Body of pancreas (tissue), 4 donors: Measurements from ENCODE around the gene PPP1R17.

Source experiments
- CTCF ChIP-seq, 7 experiments: fragments of 450-650 bp in 4 of 7; fragments of 200-600 bp in 3 of 7; sonication (generic) in 3 of 7; IDR thresholded peaks; one replicate each; pipeline ENCODE4 v1.5.1; 2016 to 2019; ENCODE audit warnings: antibody characterized with exemption in 7 of 7
- POLR2A ChIP-seq, 3 donors: fragments of 450-650 bp; IDR thresholded peaks; one replicate each; pipeline ENCODE4 v1.6.1; 2016; ENCODE audit warnings: antibody characterized with exemption in 3 of 3, mild to moderate bottlenecking in 2 of 3

DNA sequence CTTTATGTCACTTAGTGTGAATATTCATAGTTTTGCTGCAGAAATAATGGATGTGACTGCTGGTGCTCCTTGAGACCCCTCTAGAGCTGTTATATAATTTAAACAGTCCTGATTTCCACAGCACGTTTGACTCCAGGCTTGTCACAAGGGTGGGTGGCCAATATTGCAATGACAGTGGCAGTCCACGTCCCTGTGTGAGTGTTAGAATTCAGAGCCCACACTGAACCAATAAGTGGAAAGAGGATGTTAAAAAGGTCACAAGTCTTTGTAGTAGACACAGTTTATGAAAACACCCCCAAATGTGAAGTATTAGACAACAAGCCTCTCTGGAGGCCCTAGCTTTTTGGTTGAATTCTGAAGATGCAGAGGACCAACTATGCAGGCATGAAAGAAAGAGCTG is 2.0 kb downstream of the PPP1R17 start:
- TF ChIP-seq CTCF (IDR thresholded peaks at IDR 0.05) (no peak), POLR2A (IDR thresholded peaks at IDR 0.05) (no peak)
